Measurements from ENCODE around the gene H2BK1. TPM values are rescaled to one million over a fixed set of nuclear protein-coding genes. Genes with fewer than 3 reads are reported as not detected.

H2BK1 gene
- total RNA-seq, 1 donor from 2014 or later: not detected

DNA sequence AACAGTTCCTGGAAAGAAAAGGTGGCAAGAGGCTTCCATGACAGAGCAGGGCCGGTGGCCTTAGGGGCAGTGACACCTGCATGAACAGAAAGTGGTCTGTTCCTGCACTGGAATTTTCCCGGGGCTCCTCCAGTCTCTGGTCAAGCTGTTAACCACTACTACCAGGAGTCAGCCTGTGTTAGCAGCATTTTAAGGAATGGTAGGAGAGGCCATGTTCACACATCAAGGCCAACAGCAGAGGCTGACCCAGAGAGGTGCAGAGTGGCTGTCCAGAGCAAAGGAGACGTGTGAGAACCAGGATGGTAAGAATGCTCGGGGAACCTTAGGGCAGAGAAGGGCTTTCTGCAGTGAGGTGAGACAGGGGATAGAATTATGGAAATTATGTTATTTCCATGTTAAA is 8.5 kb downstream of the H2BK1 start:
- no peaks in the 10 kb centered on the region for H3K9me3 Mint-ChIP-seq
- no peak overlapping the region for H3K4me3 Mint-ChIP-seq
- peaks cover 10% of the 10 kb centered on the region for H3K27me3 Mint-ChIP-seq (ENCODE audit: low read depth)
- no peaks in the 10 kb centered on the region for H3K36me3 Mint-ChIP-seq (ENCODE audit: low read depth)
- no peaks in the 10 kb centered on the region for H3K4me1 Mint-ChIP-seq
- DNase-seq (ENCODE audit: low read depth, low spot score): no peak
- H3K27ac Mint-ChIP-seq (ENCODE audit: unreplicated experiment): no peak overlapping the region
- TF ChIP-seq, protein P1, sequence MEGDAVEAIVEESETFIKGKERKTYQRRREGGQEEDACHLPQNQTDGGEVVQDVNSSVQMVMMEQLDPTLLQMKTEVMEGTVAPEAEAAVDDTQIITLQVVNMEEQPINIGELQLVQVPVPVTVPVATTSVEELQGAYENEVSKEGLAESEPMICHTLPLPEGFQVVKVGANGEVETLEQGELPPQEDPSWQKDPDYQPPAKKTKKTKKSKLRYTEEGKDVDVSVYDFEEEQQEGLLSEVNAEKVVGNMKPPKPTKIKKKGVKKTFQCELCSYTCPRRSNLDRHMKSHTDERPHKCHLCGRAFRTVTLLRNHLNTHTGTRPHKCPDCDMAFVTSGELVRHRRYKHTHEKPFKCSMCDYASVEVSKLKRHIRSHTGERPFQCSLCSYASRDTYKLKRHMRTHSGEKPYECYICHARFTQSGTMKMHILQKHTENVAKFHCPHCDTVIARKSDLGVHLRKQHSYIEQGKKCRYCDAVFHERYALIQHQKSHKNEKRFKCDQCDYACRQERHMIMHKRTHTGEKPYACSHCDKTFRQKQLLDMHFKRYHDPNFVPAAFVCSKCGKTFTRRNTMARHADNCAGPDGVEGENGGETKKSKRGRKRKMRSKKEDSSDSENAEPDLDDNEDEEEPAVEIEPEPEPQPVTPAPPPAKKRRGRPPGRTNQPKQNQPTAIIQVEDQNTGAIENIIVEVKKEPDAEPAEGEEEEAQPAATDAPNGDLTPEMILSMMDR (conservative IDR thresholded peaks at IDR 0.05): no peak

DNA sequence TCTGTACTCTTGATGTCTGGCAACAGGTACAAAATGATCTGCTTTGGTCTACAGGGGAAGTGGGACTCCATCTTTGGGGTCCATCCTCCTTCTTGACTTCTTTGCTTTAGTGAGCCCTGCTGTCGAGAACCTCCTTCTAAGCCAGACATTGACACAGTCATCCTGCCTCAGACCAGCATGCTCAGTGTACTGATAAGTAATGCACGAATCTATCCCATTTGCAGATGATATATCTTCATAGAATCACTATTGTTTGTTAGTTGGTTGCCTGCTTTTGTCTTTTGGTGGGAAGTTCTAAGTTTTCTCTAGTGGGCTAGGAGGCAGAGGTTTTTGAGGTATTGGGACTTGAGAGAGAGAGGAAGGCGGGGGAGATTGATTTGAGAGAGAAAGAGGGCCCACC is 8.9 kb downstream of the H2BK1 start:
- Mint-ChIP-seq H3K9me3 (no peaks in the 10 kb centered on the region), H3K4me3 (no peak overlapping the region)
- TF ChIP-seq, protein P1 (conservative IDR thresholded peaks at IDR 0.05): no peak

DNA sequence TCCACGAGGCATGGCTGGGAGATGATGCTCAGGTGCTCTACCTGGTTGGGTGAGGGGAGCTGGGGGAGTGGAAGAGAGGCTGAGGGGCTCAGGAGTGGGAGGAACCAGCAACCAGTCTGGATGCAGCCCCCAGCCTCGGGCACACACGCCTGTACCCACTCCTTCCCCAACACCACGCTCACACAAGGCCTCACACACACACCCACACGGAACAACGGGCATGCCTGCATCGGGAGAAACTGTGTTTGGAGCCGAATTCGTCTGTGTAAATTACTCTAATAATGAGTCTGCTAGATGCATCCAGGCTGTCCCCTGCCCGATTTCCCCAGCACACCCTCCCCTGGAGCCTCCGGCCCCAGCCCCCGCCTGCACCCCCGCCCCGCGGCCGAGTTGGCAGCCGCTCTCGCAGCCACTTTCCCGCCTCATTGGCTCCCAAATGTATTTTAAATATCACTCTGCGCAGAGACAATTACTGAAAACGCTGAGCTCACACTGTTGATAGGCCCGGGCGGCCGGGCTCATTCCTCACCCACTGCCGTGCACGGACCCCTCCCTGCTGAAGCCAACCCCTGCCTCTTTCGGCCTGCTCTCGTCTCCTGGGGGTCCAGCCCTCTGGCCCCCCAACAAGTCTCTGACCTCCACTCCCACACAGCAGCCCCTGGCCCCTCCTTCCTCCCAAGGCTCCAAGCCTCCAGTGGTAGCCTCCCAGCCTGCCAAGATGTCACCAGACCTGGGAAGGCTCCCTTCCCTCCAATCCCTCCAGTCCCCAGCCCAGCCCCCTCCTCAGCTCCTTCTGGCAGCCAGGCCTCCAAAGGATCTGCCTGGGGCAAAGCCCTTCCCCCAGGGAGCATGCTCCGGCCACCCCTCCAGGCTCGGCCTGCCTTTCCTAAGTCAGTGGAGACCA is 11.1 kb downstream of the H2BK1 start:
- Mint-ChIP-seq H3K4me3 (no peak overlapping the region), H3K4me1 (no peaks in the 10 kb centered on the region), H3K36me3 (ENCODE audit: low read depth) (no peaks in the 10 kb centered on the region), H3K27me3 (ENCODE audit: low read depth) (peaks cover 13% of the 10 kb centered on the region), H3K27ac (ENCODE audit: unreplicated experiment) (no peak overlapping the region), H3K9me3 (no peaks in the 10 kb centered on the region)
- no peak for DNase-seq (ENCODE audit: low read depth, low spot score)
- TF ChIP-seq, protein P1 (conservative IDR thresholded peaks at IDR 0.05): no peak

More for the DNA sequence above, 8.9 kb downstream of the H2BK1 start:
- Mint-ChIP-seq H3K27me3 (ENCODE audit: low read depth) (peaks cover 8% of the 10 kb centered on the region), H3K4me1 (no peaks in the 10 kb centered on the region), H3K36me3 (ENCODE audit: low read depth) (no peaks in the 10 kb centered on the region), H3K27ac (ENCODE audit: unreplicated experiment) (no peak overlapping the region)
- DNase-seq (ENCODE audit: low read depth, low spot score): no peak

DNA sequence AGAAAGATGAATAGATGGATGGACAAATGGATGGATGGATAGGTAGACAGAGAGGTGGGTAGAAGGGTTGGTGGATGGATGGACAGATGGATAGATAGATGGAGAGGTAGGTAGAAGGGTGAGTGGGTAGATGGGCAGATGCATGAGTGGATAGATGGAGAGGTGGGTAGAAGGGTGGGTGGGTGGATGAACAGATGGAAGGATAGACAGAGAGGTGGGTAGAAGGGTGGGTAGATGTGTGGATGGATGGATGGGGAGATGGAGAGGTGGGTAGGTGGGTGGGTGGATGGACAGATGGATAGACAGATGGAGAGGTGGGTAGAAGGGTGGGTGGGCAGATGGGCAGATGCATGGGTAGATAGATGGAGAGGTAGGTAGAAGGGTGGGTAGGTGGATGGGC is 12.4 kb downstream of the H2BK1 start:
- Mint-ChIP-seq H3K27ac (ENCODE audit: unreplicated experiment) (no peak overlapping the region), H3K4me3 (no peak overlapping the region), H3K4me1 (no peaks in the 10 kb centered on the region), H3K9me3 (no peaks in the 10 kb centered on the region), H3K27me3 (ENCODE audit: low read depth) (peaks cover 16% of the 10 kb centered on the region), H3K36me3 (ENCODE audit: low read depth) (no peaks in the 10 kb centered on the region)
- DNase-seq (ENCODE audit: low read depth, low spot score): no peak
- TF ChIP-seq, protein P1 (conservative IDR thresholded peaks at IDR 0.05): no peak

DNA sequence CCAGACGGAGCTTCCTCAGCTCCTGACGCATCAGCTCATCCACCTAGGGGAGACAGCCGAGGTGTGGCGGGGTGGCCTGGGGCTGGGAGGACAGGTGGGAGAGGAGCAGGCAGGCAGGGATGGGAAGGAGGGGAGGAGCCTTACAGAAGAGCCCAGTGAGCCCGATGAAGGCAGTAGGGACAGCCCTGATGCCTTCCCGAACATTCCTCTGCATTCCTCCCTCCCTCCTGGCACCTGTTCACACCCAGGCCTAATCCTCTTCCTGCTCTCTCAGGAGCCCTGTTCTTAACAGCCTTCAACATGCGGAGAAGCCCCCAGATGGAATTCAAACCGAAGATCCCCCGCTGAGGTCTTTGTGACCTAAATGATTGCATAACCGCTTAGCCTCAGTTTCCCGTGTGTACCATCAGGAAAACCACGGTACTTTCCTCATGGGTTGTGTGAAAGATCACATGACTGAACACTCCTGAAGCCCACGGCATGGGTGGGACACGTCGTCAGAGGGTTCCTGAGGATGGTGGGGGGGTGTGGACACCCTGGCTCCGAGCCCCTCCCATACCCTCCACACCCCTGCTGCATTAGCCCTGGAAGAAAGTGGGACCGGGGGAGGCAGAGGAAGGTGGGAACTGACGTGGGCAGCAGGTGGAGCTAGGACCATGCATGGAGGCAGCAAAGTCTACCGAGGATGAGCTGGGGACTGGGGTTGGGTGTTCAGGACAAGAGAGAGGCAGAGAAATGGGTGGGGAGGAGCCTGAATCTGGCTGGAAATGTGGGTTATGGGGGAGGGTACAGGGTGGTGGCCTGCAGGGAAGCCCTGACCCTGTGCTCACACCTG is 14.5 kb downstream of the H2BK1 start:
- DNase-seq (ENCODE audit: low read depth, low spot score): no peak
- H3K36me3 Mint-ChIP-seq (ENCODE audit: low read depth): no peaks in the 10 kb centered on the region
- no peak overlapping the region for H3K4me3 Mint-ChIP-seq
- no peaks in the 10 kb centered on the region for H3K9me3 Mint-ChIP-seq
- H3K27ac Mint-ChIP-seq (ENCODE audit: unreplicated experiment): no peak overlapping the region
- peaks cover 16% of the 10 kb centered on the region for H3K27me3 Mint-ChIP-seq (ENCODE audit: low read depth)
- no peaks in the 10 kb centered on the region for H3K4me1 Mint-ChIP-seq
- TF ChIP-seq, protein P1 (conservative IDR thresholded peaks at IDR 0.05): no peak
